MCF 10A (cell line): ENCODE data around the gene BACE1. TPM values are rescaled to one million over a fixed set of nuclear protein-coding genes. Genes with fewer than 3 reads are reported as not detected.

Experiments
- BruUV-seq: library from RNA; stranded (reverse); fragments of 400-500 nt; replicated peaks from 2 replicates; lab custom pipeline; 2021; lab: Mats Ljungman, UMichigan
- CTCF ChIA-PET: fragments of 300-600 bp; sonication (Branson Sonifier 250); formaldehyde crosslinking; extraction: SDS; loops from one replicate; lab custom pipeline; 2021; ENCODE audit warnings: antibody characterized with exemption, inconsistent platforms; lab: Yijun Ruan, JAX
- POLR2A ChIA-PET: fragments of 300-600, 350-650 bp; sonication (Branson Sonifier 250); formaldehyde crosslinking; extraction: SDS; loops from one replicate; lab custom pipeline; 2020; ENCODE audit warnings: antibody characterized with exemption, inconsistent platforms; lab: Yijun Ruan, JAX
- DNase-seq: peaks from one replicate; pipeline ENCODE4 v3.0.0-alpha.2; 2018; ENCODE audit not compliant: unreplicated experiment
- H3K27ac Mint-ChIP-seq: one replicate; pipeline ENCODE4 v1.8.0; 2022; ENCODE audit warnings: mild to moderate bottlenecking, low read depth, mixed read lengths; ENCODE audit not compliant: unreplicated experiment
- H3K27me3 Mint-ChIP-seq: one replicate; pipeline ENCODE4 v1.8.0; 2022; ENCODE audit warnings: mixed read lengths; ENCODE audit not compliant: insufficient read depth, unreplicated experiment
- H3K36me3 Mint-ChIP-seq: one replicate; pipeline ENCODE4 v1.8.0; 2022; ENCODE audit warnings: mild to moderate bottlenecking, moderate library complexity, mixed read lengths; ENCODE audit not compliant: insufficient read depth, unreplicated experiment
- H3K4me1 Mint-ChIP-seq: one replicate; pipeline ENCODE4 v1.8.0; 2022; ENCODE audit warnings: mixed read lengths; ENCODE audit not compliant: insufficient read depth, unreplicated experiment
- H3K4me3 Mint-ChIP-seq: one replicate; pipeline ENCODE4 v1.8.0; 2022; ENCODE audit warnings: mild to moderate bottlenecking, moderate library complexity, mixed read lengths; ENCODE audit not compliant: unreplicated experiment
- H3K9me3 Mint-ChIP-seq: one replicate; pipeline ENCODE4 v1.8.0; 2022; ENCODE audit warnings: mixed read lengths; ENCODE audit not compliant: unreplicated experiment
- intact Hi-C: fragments of 100-400 bp; cut with micrococcal nuclease; formaldehyde crosslinking; loops from 2 replicates; pipeline ENCODE4 v1.14.1; 2022
- total RNA-seq: library from RNA; stranded (reverse); gene quantifications from 2 replicates; pipeline ENCODE4 v1.2.3, GENCODE V29; 2022
- TF ChIP-seq, protein P1 (sequence below): fragments of 200-600 bp; IDR thresholded peaks from one replicate; pipeline ENCODE4 v1.8.0; 2022; ENCODE audit warnings: antibody characterized with exemption, mild to moderate bottlenecking; ENCODE audit not compliant: unreplicated experiment

Gene BACE1
- total RNA-seq, 1 experiment from 2014 or later, result 15.8 TPM

DNA sequence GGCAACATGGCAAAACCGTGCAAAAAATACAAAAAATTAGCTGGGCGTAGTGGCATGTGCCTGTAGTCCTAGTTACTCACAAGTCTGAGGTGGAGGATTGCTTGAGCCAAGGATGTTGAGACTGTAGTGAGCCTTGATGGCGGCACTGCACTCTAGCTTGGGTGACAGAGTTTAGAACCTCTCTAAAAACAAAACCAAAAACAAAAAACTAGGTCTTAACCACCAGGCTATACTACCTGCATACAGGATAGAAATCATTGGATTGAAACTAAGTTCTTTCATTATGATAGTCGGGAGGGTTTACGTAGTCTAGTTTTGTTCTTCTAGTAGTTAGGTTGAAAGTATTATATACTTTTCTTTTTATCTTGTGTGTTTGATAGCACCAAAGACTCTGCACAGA, 77.8 kb downstream of the BACE1 start:
- Mint-ChIP-seq H3K27ac (no peak overlapping the region), H3K9me3 (no peaks in the 10 kb centered on the region), H3K27me3 (no peaks in the 10 kb centered on the region), H3K4me1 (peaks cover 15% of the 10 kb centered on the region), H3K36me3 (peaks cover 43% of the 10 kb centered on the region), H3K4me3 (no peak overlapping the region)
- no TSS peak for BruUV-seq
- TF ChIP-seq, protein P1, sequence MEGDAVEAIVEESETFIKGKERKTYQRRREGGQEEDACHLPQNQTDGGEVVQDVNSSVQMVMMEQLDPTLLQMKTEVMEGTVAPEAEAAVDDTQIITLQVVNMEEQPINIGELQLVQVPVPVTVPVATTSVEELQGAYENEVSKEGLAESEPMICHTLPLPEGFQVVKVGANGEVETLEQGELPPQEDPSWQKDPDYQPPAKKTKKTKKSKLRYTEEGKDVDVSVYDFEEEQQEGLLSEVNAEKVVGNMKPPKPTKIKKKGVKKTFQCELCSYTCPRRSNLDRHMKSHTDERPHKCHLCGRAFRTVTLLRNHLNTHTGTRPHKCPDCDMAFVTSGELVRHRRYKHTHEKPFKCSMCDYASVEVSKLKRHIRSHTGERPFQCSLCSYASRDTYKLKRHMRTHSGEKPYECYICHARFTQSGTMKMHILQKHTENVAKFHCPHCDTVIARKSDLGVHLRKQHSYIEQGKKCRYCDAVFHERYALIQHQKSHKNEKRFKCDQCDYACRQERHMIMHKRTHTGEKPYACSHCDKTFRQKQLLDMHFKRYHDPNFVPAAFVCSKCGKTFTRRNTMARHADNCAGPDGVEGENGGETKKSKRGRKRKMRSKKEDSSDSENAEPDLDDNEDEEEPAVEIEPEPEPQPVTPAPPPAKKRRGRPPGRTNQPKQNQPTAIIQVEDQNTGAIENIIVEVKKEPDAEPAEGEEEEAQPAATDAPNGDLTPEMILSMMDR, result no peak
- ChIA-PET CTCF (interaction anchor here (0.7 kb wide), 1 partner anchor 11 kb away, joined by 4 read pairs; no protein-coding TSS in a partner anchor), POLR2A (interaction anchor here (2.6 kb wide), 1 partner anchor 90 kb away, joined by 5 read pairs; no protein-coding TSS in a partner anchor)
- intact Hi-C loops, result loop anchor here (10.0 kb wide), 2 partner anchors 147 to 577 kb away; no protein-coding TSS in a partner anchor
- DNase-seq, result no peak

Other genes with a start within 250 kb of the BACE1 start
- 33.3 and 36.5 TPM in 2 replicates for gene SIK3, start 217.8 kb downstream of the BACE1 start, total RNA-seq
- 146 and 174 TPM in 2 replicates for gene PAFAH1B2, start 172.0 kb downstream of the BACE1 start, total RNA-seq
- 17.5 and 18.4 TPM in 2 replicates for gene SIDT2, start 137.5 kb downstream of the BACE1 start, total RNA-seq
- gene TAGLN, start 116.9 kb downstream of the BACE1 start, total RNA-seq, result 18.0 and 45.4 TPM in 2 replicates
- 58.6 and 61.8 TPM in 2 replicates for gene PCSK7, start 84.2 kb downstream of the BACE1 start, total RNA-seq
- 23.3 TPM in 2 replicates for gene RNF214, start 83.6 kb downstream of the BACE1 start, total RNA-seq
- 6.9 and 8.8 TPM in 2 replicates for gene BACE1-AS, start 24.9 kb downstream of the BACE1 start, total RNA-seq
- gene CEP164, start 11.6 kb upstream of the BACE1 start, total RNA-seq, result 47.4 and 49.9 TPM in 2 replicates